ENCODE data around the gene CENPX. TPM values are rescaled to one million over a fixed set of nuclear protein-coding genes. Genes with fewer than 3 reads are reported as not detected.

Gene CENPX
- total RNA-seq, 2 donors from 2014 or later, result 27.2 to 37.2 TPM

- intact Hi-C loops (cut with DNase I), result no loop called here
- DNase-seq (no peak), ATAC-seq (no peak)
These were observed 5.0 kb downstream of the CENPX start for GRCh38 chr17:82017612-82018151.

- no peak for ATAC-seq
- intact Hi-C loops (cut with DNase I), result no loop called here
- DNase-seq, result no peak
These were observed 5.7 kb downstream of the CENPX start for GRCh38 chr17:82016875-82017459.

- DNase-seq (no peak), ATAC-seq (no peak)
- intact Hi-C loops (cut with DNase I), result no loop called here
These were observed 6.4 kb downstream of the CENPX start for GRCh38 chr17:82016061-82016874.

GRCh38 chr17:82015311-82015971 lies 7.2 kb downstream of the CENPX start:
- ATAC-seq (no peak), DNase-seq (no peak)
- intact Hi-C loops (cut with DNase I), result no loop called here

GRCh38 chr17:82014971-82015310 lies 7.7 kb downstream of the CENPX start:
- no peak for DNase-seq
- intact Hi-C loops (cut with DNase I), result loop anchor here in 1 of 2 donors (5.0 kb wide), 1 partner anchor 58 kb away; no protein-coding TSS in a partner anchor

GRCh38 chr17:82014432-82014831 lies 8.2 kb downstream of the CENPX start:
- DNase-seq, result no peak
- no peak for ATAC-seq
- intact Hi-C loops (cut with DNase I), result loop anchor here in 1 of 2 donors (5.0 kb wide), 1 partner anchor 57 kb away; no protein-coding TSS in a partner anchor

More at GRCh38 chr17:82014971-82015310, 7.7 kb downstream of the CENPX start:
- no peak for ATAC-seq

GRCh38 chr17:82013772-82014321 lies 8.8 kb downstream of the CENPX start:
- DNase-seq, result no peak
- intact Hi-C loops (cut with DNase I), result loop anchor here in 1 of 2 donors (5.0 kb wide), 1 partner anchor 57 kb away; no protein-coding TSS in a partner anchor
- ATAC-seq, result peak; percentile 8 to 44

GRCh38 chr17:82013341-82013740 lies 9.3 kb downstream of the CENPX start:
- ATAC-seq (peak; percentile 16 to 44), DNase-seq (no peak)
- intact Hi-C loops (cut with DNase I), result loop anchor here in 1 of 2 donors (5.0 kb wide), 1 partner anchor 56 kb away; no protein-coding TSS in a partner anchor

- intact Hi-C loops (cut with DNase I), result loop anchor here in 1 of 2 donors (5.0 kb wide), 1 partner anchor 55 kb away; no protein-coding TSS in a partner anchor
- no peak for DNase-seq
- ATAC-seq, result peak in 1 of 2 donors; percentile 6
These were observed 9.9 kb downstream of the CENPX start for GRCh38 chr17:82012640-82013295.

- no peak for ATAC-seq
- intact Hi-C loops (cut with DNase I), result loop anchor here in 1 of 2 donors (5.0 kb wide), 1 partner anchor 55 kb away; no protein-coding TSS in a partner anchor
- no peak for DNase-seq
These were observed 10.4 kb downstream of the CENPX start for GRCh38 chr17:82012261-82012639.

- intact Hi-C loops (cut with DNase I), result loop anchor here in 1 of 2 donors (5.0 kb wide), 1 partner anchor 54 kb away; no protein-coding TSS in a partner anchor
- DNase-seq, result no peak
- no peak for ATAC-seq
These were observed 11.0 kb downstream of the CENPX start for GRCh38 chr17:82011617-82012187.

GRCh38 chr17:82010575-82011525 lies 11.8 kb downstream of the CENPX start:
- ATAC-seq (no peak), DNase-seq (no peak)
- intact Hi-C loops (cut with DNase I), result loop anchor here in 1 of 2 donors (5.0 kb wide), 1 partner anchor 54 kb away; no protein-coding TSS in a partner anchor

- ATAC-seq (no peak), DNase-seq (no peak)
- intact Hi-C loops (cut with DNase I), result no loop called here
These were observed 13.3 kb downstream of the CENPX start for GRCh38 chr17:82009413-82009812.

GRCh38 chr17:82008941-82009405 lies 13.7 kb downstream of the CENPX start:
- no peak for ATAC-seq
- intact Hi-C loops (cut with DNase I), result no loop called here
- no peak for DNase-seq

- intact Hi-C loops (cut with DNase I), result no loop called here
- ATAC-seq (no peak), DNase-seq (no peak)
These were observed 14.3 kb downstream of the CENPX start for GRCh38 chr17:82008258-82008940.

GRCh38 chr17:82007495-82008257 lies 15.0 kb downstream of the CENPX start:
- DNase-seq, result no peak
- ATAC-seq, result no peak
- intact Hi-C loops (cut with DNase I), result no loop called here
